HCT116 (cell line): ENCODE measurements around the gene ACSL6. TPM values are rescaled to one million over a fixed set of nuclear protein-coding genes. Genes with fewer than 3 reads are reported as not detected.

ENCODE experiments used
- ATAC-seq: fragments of 200-7000 bp; cut with Tn5 transposase; 2 replicates; pipeline ENCODE4 v1.9.1; 2020; ENCODE audit warnings: mild to moderate bottlenecking, moderate library complexity
- BruUV-seq: library from RNA; stranded (reverse); fragments of 400-500 nt; replicated peaks from 2 replicates; lab custom pipeline; 2021; lab: Mats Ljungman, UMichigan
- CTCF ChIA-PET: fragments of 300-600 bp; sonication (Branson Sonifier 250); formaldehyde crosslinking; loops from one replicate; lab custom pipeline; 2021; ENCODE audit warnings: antibody characterized with exemption; lab: Charles Lee
- POLR2A ChIA-PET: fragments of 300-600, 350-600 bp; sonication (Branson Sonifier 250); formaldehyde crosslinking; loops from one replicate; lab custom pipeline; 2021; ENCODE audit warnings: antibody characterized with exemption; lab: Charles Lee
- RAD21 ChIA-PET, 2 experiments: fragments of 300-600 bp; sonication (Branson Sonifier 250); formaldehyde crosslinking; loops; one replicate each; lab custom pipeline; 2023; ENCODE audit warnings: low total read pairs in 2 of 2; ENCODE audit not compliant: uncharacterized antibody in 2 of 2, unreplicated experiment in 2 of 2, low non-redundant PET in 1 of 2; lab: Charles Lee
- DNase-seq: peaks from one replicate; pipeline ENCODE4 v3.0.0-alpha.2; 2010; ENCODE audit warnings: low read depth, low spot score
- H2AFZ ChIP-seq: fragments of 200-600 bp; shearing (Covaris generic), sonication (generic); 2 replicates; pipeline ENCODE4 v1.6.1; 2017; ENCODE audit warnings: low read depth, mixed run types, mixed read lengths, antibody characterized with exemption, low read length; ENCODE audit not compliant: poor library complexity, severe bottlenecking
- H3K27ac ChIP-seq: 2 replicates; pipeline ENCODE4 v1.5.1; 2012; ENCODE audit warnings: low read depth, low read length
- H3K27me3 ChIP-seq: fragments of 200-600 bp; sonication (generic); 2 replicates; pipeline ENCODE4 v1.6.1; 2016; ENCODE audit warnings: mixed run types, low read length, mixed read lengths; ENCODE audit not compliant: insufficient read depth
- H3K36me3 ChIP-seq, 2 experiments: fragments of 200-500 bp in 1 of 2; fragments of 200-600 bp in 1 of 2; sonication (Bioruptor generic) in 1 of 2; sonication (generic) in 1 of 2; 2 replicates each; pipeline versions ENCODE4 v1.5.1 to v1.6.1; 2014 to 2016; ENCODE audit warnings: low read length in 2 of 2, inconsistent platforms in 1 of 2, mixed read lengths in 1 of 2, mixed run types in 1 of 2; ENCODE audit not compliant: insufficient read depth in 2 of 2, control insufficient read depth in 1 of 2
- H3K4me1 ChIP-seq, 2 experiments: fragments of 200-600 bp in 1 of 2; sonication (generic) in 1 of 2; 2 replicates each; pipeline versions ENCODE4 v1.5.1 to v1.6.1; 2012 to 2017; ENCODE audit warnings: low read length in 2 of 2, inconsistent platforms in 1 of 2, mild to moderate bottlenecking in 1 of 2, mixed read lengths in 1 of 2, mixed run types in 1 of 2, moderate library complexity in 1 of 2; ENCODE audit not compliant: insufficient read depth in 2 of 2, control insufficient read depth in 1 of 2
- H3K4me2 ChIP-seq: fragments of 200-600 bp; sonication (generic); 2 replicates; pipeline ENCODE4 v1.6.1; 2017; ENCODE audit warnings: mixed run types, low read length, mixed read lengths
- H3K4me3 ChIP-seq, 2 experiments: fragments of 200-600 bp in 1 of 2; sonication (generic) in 1 of 2; replicated peaks in 1 of 2; 2 replicates each; pipeline ENCODE4 v1.5.1; 2011 to 2016; ENCODE audit warnings: low read length in 2 of 2, control low read depth in 1 of 2, low read depth in 1 of 2, mild to moderate bottlenecking in 1 of 2, mixed read lengths in 1 of 2, mixed run types in 1 of 2
- H3K79me2 ChIP-seq: fragments of 200-600 bp; sonication (generic); 2 replicates; pipeline ENCODE4 v1.6.1; 2017; ENCODE audit warnings: mild to moderate bottlenecking, mixed run types, low read length, moderate library complexity, mixed read lengths; ENCODE audit not compliant: insufficient read depth
- H3K9ac ChIP-seq: fragments of 200-600 bp; sonication (generic); 2 replicates; pipeline ENCODE4 v1.6.1; 2016; ENCODE audit warnings: low read length, mixed read lengths
- H3K9me2 ChIP-seq: fragments of 200-600 bp; sonication (generic), shearing (Covaris generic); 2 replicates; pipeline ENCODE4 v1.6.1; 2017; ENCODE audit warnings: mixed run types, mild to moderate bottlenecking, moderate library complexity; ENCODE audit not compliant: insufficient read depth
- H3K9me3 ChIP-seq, 2 experiments: fragments of 200-500 bp in 1 of 2; fragments of 200-600 bp in 1 of 2; sonication (Bioruptor generic) in 1 of 2; sonication (generic) in 1 of 2; 2 replicates each; pipeline ENCODE4 v1.6.1; 2014 to 2017; ENCODE audit warnings: low read length in 2 of 2, mixed read lengths in 2 of 2, inconsistent platforms in 1 of 2, low read depth in 1 of 2, mild to moderate bottlenecking in 1 of 2, mixed run types in 1 of 2, moderate library complexity in 1 of 2; ENCODE audit not compliant: control insufficient read depth in 1 of 2, insufficient read depth in 1 of 2
- H4K20me1 ChIP-seq: fragments of 200-600 bp; sonication (generic), shearing (Covaris generic); 2 replicates; pipeline ENCODE4 v1.6.1; 2017; ENCODE audit warnings: mixed run types, mild to moderate bottlenecking, moderate library complexity; ENCODE audit not compliant: insufficient read depth
- CBX3 ChIP-seq: IDR thresholded peaks from 2 replicates; pipeline ENCODE4 v1.6.1; 2012; ENCODE audit warnings: low read depth
- CEBPB ChIP-seq: IDR thresholded peaks from 2 replicates; pipeline ENCODE4 v1.6.1; 2012; ENCODE audit warnings: low read depth
- EGR1 ChIP-seq: IDR thresholded peaks from 2 replicates; pipeline ENCODE4 v1.6.1; 2012; ENCODE audit warnings: low read depth
- ELF1 ChIP-seq: IDR thresholded peaks from 2 replicates; pipeline ENCODE4 v1.6.1; 2012; ENCODE audit warnings: low read depth, borderline replicate concordance
- EZH2phosphoT487 ChIP-seq: fragments of 200-600 bp; IDR thresholded peaks from 2 replicates; pipeline ENCODE4 v1.6.1; 2018; ENCODE audit warnings: antibody characterized with exemption, borderline replicate concordance
- FOSL1 ChIP-seq: IDR thresholded peaks from 2 replicates; pipeline ENCODE4 v1.6.1; 2012; ENCODE audit warnings: low read depth
- JUND ChIP-seq: IDR thresholded peaks from 2 replicates; pipeline ENCODE4 v1.6.1; 2012
- POLR2A ChIP-seq: IDR thresholded peaks from 2 replicates; pipeline ENCODE4 v1.7.0; 2011; ENCODE audit warnings: borderline replicate concordance; ENCODE audit not compliant: insufficient read depth, insufficient read length; ENCODE audit errors: extremely low read depth
- POLR2AphosphoS5 ChIP-seq: IDR thresholded peaks from 2 replicates; pipeline ENCODE4 v1.6.1; 2011; ENCODE audit warnings: mild to moderate bottlenecking, low read depth, low read length, moderate library complexity
- SIN3A ChIP-seq: IDR thresholded peaks from 2 replicates; pipeline ENCODE4 v1.6.1; 2012; ENCODE audit warnings: low read depth
- SP1 ChIP-seq: IDR thresholded peaks from 2 replicates; pipeline ENCODE4 v1.6.1; 2012; ENCODE audit warnings: low read depth
- SRF ChIP-seq: IDR thresholded peaks from 2 replicates; pipeline ENCODE4 v1.6.1; 2012; ENCODE audit warnings: low read depth
- TCF7L2 ChIP-seq: IDR thresholded peaks from 2 replicates; pipeline ENCODE4 v1.7.0; 2011; ENCODE audit warnings: borderline replicate concordance, inconsistent platforms; ENCODE audit not compliant: insufficient read depth, insufficient read length; ENCODE audit errors: extremely low read depth
- YY1 ChIP-seq: IDR thresholded peaks from 2 replicates; pipeline ENCODE4 v1.6.1; 2011; ENCODE audit warnings: low read length, low read depth, moderate library complexity, mild to moderate bottlenecking; ENCODE audit not compliant: insufficient replicate concordance; ENCODE audit errors: extremely low read depth
- ZBTB33 ChIP-seq: IDR thresholded peaks from 2 replicates; pipeline ENCODE4 v1.6.1; 2011; ENCODE audit warnings: mild to moderate bottlenecking, low read length, moderate library complexity; ENCODE audit not compliant: insufficient replicate concordance; ENCODE audit errors: extremely low read depth
- ZNF274 ChIP-seq: fragments of 200-500 bp; sonication (Bioruptor generic); IDR thresholded peaks from 2 replicates; pipeline ENCODE4 v1.6.1; 2014; ENCODE audit warnings: mild to moderate bottlenecking, low read depth, low read length, inconsistent platforms
- intact Hi-C: fragments of 100-400 bp; cut with micrococcal nuclease; formaldehyde crosslinking; loops from 2 replicates; pipeline ENCODE4 v1.10.0; 2022
- total RNA-seq: library from RNA; stranded (reverse); gene quantifications from one replicate; pipeline ENCODE4 v1.2.1, GENCODE V29; 2021; ENCODE audit not compliant: unreplicated experiment
- TF ChIP-seq, protein P1 (sequence below): IDR thresholded peaks from 2 replicates; pipeline ENCODE4 v1.6.1; 2012
- TF ChIP-seq, protein P2 (sequence below): IDR thresholded peaks from 2 replicates; pipeline ENCODE4 v1.6.1; 2012
- TF ChIP-seq, protein P3 (sequence below), 3 experiments: fragments of 200-600 bp in 1 of 3; sonication (generic) in 1 of 3; IDR thresholded peaks in 2 of 3; conservative IDR thresholded peaks in 1 of 3; 2 replicates each; pipeline ENCODE4 v1.5.1; 2012 to 2017; ENCODE audit warnings: low read depth in 2 of 3, low read length in 2 of 3, antibody characterized with exemption in 1 of 3, borderline replicate concordance in 1 of 3, control low read depth in 1 of 3, mild to moderate bottlenecking in 1 of 3, mixed read lengths in 1 of 3, mixed run types in 1 of 3, moderate library complexity in 1 of 3; ENCODE audit not compliant: insufficient read depth in 1 of 3

Gene ACSL6
- total RNA-seq, 1 experiment from 2014 or later: 2.3 TPM

GRCh38 chr5:131916481-131916880 lies 95.0 kb downstream of the ACSL6 start (continued):
- no peak for TF ChIP-seq ZBTB33
- TF ChIP-seq POLR2AphosphoS5: no peak
- no peak for TF ChIP-seq SRF
- TF ChIP-seq FOSL1: no peak
- TF ChIP-seq POLR2A: no peak
- no peak for TF ChIP-seq EGR1
- TF ChIP-seq JUND: no peak
- TF ChIP-seq, protein P1, sequence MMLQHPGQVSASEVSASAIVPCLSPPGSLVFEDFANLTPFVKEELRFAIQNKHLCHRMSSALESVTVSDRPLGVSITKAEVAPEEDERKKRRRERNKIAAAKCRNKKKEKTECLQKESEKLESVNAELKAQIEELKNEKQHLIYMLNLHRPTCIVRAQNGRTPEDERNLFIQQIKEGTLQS: no peak
- TF ChIP-seq ELF1: no peak

DNA sequence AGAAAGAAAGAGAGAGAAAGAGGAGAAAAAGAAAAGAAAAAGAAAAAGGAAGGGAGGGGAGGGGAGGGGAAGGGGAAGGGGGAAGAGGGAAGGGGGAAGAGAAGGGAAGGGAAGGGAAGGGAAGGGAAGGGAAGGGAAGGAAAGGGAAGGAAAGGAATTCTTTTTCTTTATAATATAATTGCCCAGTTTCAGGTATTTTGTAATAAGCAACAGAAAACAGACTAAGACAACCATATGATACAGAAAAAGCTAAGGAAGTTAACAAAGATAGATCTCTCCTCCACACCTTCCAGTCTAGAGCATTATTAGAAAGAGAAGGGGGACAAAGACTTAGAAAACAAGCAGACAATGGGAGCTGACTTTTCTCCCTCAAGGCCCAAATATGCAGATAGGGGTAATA lies 97.0 kb downstream of the ACSL6 start:
- RAD21 ChIA-PET: no interaction called here

More for the DNA sequence above, 97.0 kb downstream of the ACSL6 start:
- no peaks in the 10 kb centered on the region for H3K4me1 ChIP-seq
- DNase-seq (no peak), ATAC-seq (no peak)
- H3K4me2 ChIP-seq: no peak overlapping the region
- no peaks in the 10 kb centered on the region for H3K79me2 ChIP-seq
- no peaks in the 10 kb centered on the region for H4K20me1 ChIP-seq
- no peaks in the 10 kb centered on the region for H3K9me3 ChIP-seq
- intact Hi-C loops: no loop called here
- BruUV-seq: no TSS peak
- CTCF ChIA-PET: no interaction called here
- H3K4me3 ChIP-seq: no peak overlapping the region
- H3K9me2 ChIP-seq: no peaks in the 10 kb centered on the region; the same call in 1 of the 2 replicates
- TF ChIP-seq FOSL1: no peak
- no peak for TF ChIP-seq ELF1
- TF ChIP-seq, protein P2, sequence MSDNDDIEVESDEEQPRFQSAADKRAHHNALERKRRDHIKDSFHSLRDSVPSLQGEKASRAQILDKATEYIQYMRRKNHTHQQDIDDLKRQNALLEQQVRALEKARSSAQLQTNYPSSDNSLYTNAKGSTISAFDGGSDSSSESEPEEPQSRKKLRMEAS: no peak
- no peak for TF ChIP-seq SRF
- TF ChIP-seq CEBPB: no peak
- no peak for TF ChIP-seq TCF7L2
- TF ChIP-seq ZBTB33: no peak
- TF ChIP-seq, protein P3, sequence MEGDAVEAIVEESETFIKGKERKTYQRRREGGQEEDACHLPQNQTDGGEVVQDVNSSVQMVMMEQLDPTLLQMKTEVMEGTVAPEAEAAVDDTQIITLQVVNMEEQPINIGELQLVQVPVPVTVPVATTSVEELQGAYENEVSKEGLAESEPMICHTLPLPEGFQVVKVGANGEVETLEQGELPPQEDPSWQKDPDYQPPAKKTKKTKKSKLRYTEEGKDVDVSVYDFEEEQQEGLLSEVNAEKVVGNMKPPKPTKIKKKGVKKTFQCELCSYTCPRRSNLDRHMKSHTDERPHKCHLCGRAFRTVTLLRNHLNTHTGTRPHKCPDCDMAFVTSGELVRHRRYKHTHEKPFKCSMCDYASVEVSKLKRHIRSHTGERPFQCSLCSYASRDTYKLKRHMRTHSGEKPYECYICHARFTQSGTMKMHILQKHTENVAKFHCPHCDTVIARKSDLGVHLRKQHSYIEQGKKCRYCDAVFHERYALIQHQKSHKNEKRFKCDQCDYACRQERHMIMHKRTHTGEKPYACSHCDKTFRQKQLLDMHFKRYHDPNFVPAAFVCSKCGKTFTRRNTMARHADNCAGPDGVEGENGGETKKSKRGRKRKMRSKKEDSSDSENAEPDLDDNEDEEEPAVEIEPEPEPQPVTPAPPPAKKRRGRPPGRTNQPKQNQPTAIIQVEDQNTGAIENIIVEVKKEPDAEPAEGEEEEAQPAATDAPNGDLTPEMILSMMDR (IDR thresholded peaks at IDR 0.05 in 2 of 3, conservative IDR thresholded peaks at IDR 0.05 in 1 of 3; ENCODE audit: borderline replicate concordance in 1 of 3, insufficient read depth in 1 of 3, low read depth in 2 of 3, low read length in 2 of 3): no peak
- no peak for TF ChIP-seq JUND
- TF ChIP-seq SP1: no peak
- TF ChIP-seq CBX3: no peak
- TF ChIP-seq, protein P1: no peak
- TF ChIP-seq POLR2A: no peak
- TF ChIP-seq ZNF274: no peak
- no peak for TF ChIP-seq EGR1
- TF ChIP-seq SIN3A: no peak
- no peak for TF ChIP-seq YY1
- no peak for TF ChIP-seq EZH2phosphoT487
- no peaks in the 10 kb centered on the region for H3K27me3 ChIP-seq
- no peaks in the 10 kb centered on the region for H3K36me3 ChIP-seq
- no peak overlapping the region for H3K9ac ChIP-seq
- H2AFZ ChIP-seq: no peak overlapping the region
- no peak overlapping the region for H3K27ac ChIP-seq
- POLR2A ChIA-PET: no interaction called here
